GM03348 (cell line): ENCODE measurements around the gene RPS15.
"Not testable (repeated sequence)": the region's sequence is repeated elsewhere in the genome, so short reads cannot be mapped to it uniquely, and the experiment has no call there.

Experiments used
- DNase-seq: peaks from one replicate; pipeline ENCODE4 v3.0.0; 2012; ENCODE audit warnings: low spot score

RPS15 gene

DNA sequence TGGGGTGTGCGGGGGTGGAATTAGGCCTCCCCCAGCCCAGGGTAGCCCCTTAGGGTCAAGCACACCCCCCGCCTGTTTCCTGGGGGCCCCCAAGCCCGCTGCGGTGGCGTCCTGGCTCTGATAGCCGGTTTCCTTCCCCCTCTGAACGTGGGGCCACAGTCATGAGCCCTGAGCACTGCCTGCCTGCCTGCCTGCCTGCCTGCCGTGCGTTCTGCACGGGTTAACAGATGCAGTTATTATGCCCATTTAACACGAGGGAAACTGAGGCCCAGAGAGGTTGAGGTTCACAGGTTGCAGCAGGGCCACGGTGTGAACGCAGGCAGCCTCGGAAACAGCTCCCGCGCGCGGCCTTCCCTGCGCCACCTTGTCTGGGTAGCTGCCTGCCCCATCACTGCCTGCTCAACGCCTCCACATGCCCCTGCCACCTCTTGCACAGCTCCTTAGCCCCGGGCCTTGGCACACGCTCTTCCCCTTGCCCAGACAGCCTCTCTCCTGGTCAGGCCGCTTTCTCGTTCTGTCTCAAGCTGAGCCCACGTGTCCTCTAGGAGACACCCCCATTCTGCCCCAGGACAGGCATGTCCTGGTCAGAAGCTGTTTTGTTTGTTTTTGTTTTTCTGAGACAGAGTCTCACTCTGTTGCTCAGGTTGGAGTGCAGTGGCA is 35.7 kb upstream of the RPS15 start:
- no peak for DNase-seq

DNA sequence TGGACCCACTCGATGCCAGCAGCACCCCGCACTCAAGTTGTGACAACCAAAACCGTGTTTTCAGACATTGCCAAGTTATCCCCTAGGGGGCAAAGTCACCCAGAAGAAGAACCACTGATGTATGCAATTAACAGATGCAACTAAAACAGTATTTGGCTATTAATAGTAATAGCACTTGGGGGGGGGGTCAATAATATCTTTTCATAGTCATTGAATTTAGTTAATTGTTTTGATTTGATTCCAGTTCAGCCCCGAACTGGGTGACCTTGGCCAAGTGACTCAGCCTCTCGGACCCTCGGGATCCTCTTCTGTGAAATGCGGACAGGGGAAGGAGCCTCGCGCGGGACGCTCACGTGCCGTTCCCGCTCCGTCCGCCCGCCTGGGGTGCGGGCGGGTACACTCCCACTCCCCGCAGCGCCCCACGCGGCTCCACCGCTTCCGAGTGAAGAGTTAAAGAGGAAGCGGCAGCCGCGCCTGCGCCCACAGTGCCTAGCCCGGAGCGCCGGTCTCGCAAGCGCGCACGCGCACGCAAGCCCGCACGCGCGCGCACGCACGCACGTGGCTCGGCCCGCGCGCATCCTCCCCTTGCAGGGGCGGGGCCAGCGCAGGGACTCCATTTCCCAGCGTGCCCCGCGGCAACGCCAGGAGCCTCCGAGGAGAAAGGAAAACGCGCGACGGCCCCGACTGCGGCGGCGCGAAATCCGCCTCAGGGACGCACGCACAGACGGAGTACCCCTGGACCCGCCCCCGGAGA is 31.2 kb upstream of the RPS15 start:
- peak; percentile 98 for DNase-seq

DNA sequence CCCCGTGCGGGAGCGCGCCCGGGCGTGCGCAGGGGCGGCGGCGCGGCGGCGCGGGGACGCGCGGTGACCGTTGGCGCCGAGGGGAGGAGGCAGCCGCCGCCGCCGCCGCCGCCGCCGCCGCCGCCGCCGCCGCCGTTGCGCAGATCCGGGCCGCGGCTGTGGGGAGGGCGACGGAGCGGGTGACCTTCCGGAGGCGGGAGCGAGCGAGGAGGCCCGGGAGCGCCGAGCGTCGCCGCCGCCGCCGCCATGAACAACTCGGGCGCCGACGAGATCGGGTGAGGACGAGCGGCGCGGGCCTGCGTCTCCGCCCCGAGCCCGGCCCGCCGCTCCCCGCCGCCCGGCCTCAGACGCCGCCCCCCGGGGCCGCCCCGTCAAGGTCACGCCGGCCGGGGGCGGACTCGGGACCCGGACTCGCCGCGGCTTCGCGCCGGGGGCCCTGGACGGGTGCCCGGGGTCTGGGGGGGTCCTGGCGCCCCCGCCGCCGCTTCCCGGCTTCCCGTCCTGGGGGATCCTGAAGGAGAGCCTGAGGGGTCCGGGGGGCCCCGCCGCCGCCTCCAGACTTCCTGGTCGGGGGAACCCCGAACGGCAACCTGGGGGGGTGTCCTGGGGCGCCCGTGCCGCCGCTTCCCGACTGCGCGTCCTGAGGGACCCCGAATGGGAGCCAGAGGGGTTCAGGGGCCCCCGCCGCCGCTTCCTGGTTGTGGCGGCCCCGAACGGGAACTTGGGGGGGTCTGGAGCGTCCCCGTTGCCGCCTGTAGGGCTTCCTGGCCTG is 30.5 kb upstream of the RPS15 start, which contains the start of gene DAZAP1:
Gene DAZAP1 (plus strand): TSS at position 59 of the 772 bp plus-strand sequence. CDS start 188 bp downstream, at position 247.
- DNase-seq: peak; percentile 80

DNA sequence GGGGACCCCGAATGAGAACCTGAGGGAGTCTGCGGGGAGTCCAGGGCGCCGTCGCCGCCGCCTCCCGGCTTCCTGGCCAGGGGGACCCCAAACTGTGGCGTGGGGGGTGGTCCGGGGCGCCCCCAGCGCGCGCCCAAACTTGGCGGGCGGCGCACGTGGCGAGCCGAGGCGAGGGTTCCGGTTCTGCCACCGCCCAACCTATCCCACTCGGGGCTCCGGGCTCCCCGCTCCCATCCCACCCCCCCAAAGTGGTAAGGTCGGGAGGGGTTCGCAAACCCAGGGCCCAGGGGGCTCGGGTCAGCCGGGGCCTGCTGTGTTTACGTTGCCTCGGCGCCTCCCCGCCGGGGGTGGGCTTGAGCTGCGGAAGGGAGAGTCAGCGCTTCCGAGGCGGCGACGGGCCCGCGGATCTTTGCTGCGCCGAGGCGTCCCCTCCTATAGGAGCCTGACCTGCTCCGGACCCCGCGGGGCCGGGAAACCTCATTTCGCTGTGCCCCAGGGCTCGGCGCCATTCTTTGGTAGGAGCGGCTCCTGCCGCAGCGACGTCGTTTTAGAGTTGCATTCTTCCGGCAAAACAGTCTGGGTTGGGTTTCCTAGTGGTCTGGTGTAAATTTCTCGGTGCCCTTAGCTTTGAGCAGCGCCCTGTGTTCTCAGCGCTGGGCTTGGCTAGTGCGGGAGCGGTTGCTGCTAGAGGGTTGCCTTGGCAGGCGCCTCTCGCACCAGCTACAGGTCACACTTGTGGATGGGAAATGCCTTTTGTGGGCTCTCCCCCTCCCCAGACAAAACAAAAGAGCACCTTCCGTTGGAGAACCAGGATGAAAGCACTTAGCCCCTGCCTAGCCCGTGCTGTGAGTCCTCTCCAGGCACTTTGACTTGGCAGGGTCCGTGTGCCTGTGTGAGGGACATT is 29.6 kb upstream of the RPS15 start:
- DNase-seq: peak; percentile 53

DNA sequence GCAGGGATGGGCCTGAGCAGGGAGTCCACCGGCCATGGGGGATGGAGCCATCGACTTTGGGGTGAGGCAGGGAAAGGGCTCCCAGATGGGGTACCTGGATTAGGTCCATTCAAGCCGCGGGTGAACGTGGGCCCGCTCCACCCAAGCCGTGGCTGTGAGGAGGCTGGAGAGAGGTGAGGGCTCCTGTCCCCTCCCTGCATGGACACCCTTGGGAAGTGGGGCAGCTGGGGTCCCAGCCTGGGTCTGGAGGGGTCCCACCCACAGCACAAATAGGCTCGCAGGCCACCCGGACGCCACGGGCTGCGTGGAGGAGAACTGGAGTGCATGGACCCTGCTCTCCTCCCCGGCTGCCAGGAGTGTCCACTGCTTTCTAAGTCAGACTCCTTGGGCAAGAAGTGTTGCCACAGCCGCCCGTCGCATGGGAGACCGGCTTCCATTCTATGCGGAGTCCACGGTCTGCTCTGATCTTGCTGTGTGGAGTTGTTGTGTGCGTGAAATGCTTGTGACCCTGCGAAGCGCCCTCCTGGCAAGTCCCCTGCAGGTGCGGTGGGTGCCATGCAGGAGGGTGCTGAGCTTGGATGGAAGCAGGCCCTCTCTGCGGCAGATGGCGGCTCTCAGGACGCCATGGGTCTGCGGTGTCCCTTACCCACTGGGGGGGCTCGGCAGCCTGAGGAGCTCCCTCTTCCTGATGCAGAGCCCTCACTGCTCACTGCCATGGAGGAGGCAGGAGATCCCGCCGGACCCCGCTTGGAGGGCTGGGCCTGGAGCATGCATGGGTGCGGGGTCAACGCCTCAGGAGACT is 28.8 kb upstream of the RPS15 start:
- no peak for DNase-seq

DNA sequence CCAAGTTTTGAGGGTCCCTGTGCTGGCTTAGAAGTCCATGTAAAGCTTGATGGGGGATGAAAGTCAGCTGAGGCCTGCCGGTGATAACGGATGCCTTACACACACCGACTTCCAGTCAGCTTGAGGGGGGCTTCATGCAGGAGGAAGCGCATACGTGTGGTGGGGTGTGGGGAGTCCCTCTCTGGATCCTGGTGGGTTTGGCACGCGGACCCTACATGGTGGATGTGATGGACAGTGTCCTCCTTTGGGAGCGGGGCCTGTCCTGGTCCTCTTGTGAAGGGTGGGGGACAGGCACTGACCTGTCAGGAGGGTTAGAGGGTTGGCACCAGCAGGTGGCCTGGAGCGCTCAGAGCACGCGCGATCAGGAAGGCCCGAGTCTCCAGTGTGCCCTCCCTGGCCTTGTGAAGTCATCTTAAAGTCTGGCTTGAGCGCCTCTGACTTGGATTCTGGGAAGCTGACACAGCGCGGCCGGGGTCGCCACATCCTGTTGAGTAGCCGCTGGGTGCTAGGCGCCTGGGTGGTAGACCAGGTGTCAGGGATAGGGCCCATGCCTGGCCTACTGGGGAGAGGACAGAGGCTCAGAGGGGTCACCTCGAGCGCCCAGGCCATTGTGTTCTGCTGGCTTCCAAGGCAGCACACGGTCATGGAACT is 27.9 kb upstream of the RPS15 start:
- no peak for DNase-seq

DNA sequence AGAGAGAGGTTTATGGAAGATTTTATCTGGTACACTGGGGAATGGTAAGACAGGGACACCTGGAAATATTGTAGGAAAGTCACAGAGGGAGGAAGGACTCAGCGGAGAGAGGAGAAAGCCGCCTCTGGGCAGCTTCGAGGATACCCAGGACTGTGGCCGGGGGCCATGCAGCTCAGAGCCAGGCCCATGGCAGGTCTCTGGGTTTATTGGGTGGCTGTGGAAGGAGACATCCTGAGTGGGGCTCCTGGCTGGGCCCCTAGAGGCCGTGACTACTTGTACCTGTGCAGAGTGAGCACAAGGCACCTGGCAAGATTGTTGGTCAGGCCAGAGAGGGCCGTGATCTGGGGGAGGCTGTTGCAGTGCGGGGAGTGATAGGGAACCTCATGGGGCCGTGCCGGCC is 27.4 kb upstream of the RPS15 start:
- DNase-seq: no peak

DNA sequence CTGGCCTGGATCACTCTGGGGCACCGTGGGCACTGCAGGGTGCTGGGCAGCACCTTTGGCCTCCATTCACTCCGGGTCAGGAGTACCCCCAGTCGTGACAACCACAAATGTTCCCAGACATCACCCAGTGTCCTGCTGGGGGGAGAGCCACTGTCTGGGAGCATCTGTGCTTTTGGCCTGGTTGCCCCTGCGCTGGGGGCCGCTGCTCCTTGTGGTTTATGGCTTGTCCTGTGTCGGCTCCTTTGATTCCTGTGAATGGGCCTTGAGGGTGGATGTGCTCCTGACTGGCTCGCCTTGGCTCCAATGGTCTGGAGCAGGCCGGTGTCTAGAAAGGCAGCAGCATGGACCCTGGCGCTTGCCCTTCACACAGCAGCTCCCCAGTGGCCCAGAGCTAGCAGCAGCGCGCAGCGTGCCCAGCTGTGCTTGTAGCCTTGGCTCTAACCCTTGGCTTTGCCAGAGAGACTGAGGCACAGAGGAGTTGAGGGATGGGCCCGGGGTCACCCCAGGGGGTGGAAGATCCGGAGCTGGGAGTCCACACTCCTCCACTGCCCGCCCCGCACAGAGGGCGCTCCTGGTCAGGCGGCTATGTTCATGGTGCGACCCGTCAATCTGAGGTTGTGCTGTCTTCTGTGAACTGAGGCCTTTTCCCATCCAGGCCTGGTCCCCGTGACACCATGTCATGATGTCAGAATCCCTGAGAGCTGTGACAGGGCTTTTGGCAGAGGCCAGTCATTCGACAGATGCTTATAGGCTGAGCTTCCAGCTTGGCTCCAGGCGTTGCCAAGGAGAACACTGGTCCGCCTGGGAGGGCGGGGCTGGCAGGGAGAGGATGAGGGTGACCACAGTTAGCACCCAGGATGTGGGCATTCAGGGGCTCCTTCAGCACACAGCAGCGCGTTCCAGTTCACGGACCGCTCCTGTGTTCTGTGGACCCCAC is 26.7 kb upstream of the RPS15 start:
- DNase-seq: peak; percentile 71

DNA sequence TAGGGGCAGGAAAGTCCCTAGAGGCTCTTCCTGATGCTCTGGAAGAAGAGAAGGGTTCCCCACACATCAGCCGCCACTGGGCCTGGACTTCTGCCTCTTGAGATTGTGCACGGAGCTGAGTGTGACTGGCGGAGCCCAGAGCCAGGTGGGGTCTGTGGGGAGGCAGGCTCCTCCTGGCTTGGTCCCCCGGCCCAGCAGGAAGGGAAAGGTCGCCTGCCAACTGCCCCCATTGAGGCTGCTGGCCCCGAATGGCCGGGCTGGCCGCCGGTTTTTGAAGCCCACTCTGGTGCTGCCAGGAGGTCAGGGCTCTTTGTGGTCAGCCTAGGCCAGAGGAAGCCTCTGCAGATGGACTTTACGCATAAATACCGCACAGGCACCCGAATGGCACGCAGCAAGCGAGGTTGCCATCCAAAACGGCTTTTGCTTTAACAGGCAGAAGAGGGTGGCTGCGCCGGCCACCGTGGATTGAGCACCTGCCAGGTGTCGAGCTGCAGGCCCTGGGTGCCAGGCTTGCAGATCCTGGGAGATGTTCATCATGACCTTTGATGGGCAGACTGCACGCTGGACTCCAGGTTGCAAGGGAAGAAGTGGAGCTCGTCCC is 25.8 kb upstream of the RPS15 start:
- DNase-seq: no peak

DNA sequence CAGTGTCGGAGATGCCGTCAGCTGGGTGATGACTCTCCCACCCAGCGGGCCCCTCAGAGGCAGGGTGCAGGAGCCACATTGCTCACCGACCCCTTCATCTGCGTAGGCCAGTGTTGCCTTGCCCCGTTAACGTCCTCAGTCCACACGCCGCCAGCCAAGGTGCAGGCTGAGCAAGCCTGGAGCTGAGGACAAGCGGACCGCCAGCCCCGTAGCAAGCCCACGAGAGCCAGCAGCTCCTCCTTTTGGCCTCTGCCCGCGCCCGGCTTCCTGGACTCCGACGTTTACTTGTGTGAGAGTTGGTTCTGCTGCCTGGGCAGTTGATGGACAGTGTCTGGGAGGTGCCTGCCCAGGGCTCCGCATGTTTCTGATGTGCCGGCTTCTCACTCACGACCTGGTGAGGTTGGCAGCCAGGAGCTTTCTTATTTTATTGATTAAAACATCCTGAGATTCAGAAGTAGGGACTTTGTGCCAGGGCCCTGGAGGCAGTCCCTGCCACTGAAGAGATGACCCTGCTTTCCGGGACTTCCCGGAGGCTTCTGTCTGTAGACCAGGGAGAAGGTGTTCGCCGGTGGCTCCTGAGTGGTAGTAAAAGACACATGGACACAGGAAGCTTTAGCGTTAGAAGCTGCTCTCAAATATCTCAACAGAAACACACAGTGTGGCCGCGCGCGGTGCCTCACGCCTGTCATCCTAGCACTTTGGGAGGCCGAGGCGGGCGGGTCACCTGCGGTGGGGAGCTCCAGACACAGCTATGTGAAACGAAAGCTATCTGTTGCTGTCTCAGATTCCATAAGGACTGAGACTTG is 25.0 kb upstream of the RPS15 start:
- DNase-seq: no peak

DNA sequence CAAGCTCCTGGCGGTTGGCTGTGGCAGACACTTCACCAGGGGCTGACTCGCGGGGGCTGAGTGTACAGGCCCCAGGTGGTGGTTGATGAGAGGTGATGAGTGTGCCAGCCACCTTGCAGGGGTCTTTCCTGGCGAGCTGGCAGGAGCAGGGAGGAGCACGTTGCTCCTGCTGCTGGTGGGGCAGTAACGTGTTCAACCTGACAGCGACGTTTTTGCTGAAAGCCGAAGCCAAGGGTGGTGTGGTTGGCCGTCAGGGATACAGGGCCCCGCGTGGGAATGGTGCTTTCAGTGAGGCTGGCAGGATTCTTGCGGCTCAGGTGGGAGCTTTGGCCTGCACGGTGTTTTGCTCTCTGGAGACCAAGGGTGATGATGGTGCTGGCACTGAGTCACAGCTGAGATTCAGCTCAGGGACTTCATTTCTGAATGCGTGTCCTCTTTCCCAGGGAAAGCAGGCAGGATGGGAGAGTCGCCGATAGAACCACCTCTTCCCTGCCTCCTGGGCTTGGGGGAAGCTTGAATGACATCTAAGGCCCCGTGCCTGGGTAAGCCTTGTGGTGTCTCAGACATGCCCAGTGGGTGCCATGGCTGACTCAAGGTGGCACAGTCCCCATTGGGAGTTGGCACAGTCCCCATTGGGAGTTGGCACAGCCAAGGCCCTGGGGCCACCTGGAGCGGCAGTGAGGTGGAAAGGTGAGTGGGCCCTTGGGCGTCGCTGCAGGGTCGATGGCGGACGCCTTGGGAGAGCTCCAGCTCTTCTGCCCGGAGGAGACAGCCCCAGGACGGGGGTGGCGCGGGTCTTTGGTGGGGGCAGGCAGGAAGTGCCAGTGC is 22.0 kb upstream of the RPS15 start:
- DNase-seq: no peak

DNA sequence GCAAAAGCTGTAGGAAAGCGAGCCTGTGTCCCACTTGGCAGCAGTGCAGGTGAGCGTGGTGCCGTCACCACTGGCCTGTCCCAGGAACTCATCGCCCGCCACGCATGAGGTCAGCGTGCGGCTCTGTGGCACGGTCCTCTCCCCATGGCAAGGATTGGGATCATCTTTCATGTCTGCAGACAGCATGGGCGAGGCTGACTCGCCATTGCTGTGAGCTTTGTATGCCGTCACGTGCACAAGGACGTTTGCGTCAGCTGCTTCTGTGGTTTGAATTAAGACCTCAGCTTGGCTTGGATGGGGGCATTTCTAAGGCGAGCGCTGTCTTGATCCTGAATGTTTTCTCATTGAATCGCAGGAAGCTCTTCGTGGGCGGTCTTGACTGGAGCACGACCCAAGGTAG is 21.1 kb upstream of the RPS15 start:
- no peak for DNase-seq

DNA sequence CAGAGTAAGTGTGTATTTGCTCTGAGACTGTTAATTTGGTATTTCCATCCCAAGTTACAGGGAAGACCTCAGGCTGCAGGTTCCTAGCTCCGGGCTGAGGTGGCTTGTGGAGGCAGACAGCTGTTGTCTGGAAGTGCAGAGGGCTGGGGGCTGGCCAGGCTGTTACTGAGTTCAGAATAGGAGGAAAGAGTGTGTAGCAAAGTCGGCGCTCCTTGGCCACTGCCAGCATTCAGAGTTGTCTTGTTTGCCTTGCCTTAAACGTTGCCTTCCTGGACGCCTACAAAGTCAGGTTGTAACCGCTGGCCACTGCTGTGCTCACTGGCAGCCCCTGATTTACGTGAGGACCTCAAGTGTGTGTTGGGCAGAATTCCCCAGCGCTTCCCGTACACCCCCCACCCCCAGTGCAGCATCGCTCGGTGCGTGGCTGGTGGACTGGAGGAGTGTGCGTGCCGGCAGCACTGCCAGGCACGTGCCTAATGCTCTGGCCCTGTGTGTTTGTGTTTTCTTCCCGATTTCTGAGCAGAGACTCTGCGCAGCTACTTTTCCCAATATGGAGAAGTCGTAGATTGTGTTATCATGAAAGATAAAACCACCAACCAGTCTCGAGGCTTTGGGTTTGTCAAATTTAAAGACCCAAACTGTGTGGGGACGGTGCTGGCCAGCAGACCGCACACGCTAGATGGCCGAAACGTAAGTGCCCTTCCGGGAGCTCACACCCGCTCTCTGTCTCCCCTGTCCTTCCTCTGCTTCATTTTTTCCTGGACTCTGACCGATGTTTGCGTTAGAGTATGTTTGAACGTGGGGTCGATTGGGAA is 20.3 kb upstream of the RPS15 start:
- no peak for DNase-seq

DNA sequence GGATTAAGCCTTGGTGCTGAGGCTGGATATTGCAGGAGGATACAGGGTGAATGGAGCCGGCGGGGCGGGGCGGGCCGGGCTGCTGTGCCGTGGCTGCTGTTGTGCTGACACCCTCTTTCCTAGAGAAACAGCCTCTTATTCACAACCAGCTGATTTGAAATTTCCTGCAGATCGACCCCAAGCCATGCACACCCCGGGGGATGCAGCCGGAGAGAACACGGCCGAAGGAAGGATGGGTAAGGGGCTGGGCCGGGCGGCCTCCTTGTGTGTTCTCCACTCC is 19.8 kb upstream of the RPS15 start:
- DNase-seq: no peak

DNA sequence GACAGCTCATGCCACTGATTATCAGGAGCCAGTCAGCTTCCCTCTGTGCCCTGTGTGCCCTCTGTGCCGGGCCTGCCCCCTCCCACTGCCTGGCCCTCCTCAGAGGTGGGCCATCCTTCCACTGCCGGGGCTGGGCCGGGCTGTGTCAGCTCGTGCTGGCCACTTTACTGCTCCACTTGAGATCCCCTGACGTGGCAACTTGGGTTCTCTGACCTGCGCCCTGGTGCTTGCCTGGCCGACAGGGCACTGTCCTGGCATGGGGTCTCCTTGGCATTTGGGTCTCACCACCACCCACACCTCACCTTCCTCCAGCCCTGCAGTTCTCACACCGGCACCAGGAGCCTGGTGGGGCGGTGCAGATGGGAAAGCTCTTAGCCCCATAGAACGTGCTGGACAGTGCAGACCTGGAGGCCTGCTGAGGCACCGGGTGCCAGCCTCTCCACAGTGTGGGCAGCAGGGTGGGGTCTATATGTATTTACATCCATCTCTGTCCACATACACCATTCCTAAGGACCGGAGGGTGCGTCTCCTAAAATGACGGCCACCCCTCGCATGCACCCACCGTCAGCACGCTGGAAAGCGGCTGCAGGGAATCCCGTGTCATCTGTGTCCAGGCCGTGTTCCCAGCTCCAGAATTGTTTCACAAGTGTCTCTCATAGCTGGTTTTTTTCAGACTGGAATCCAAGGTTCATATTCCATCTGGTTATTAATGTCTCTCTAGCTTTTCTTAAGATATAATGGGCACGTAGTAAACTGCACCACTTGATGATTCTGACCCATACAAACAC is 19.1 kb upstream of the RPS15 start:
- no peak for DNase-seq

DNA sequence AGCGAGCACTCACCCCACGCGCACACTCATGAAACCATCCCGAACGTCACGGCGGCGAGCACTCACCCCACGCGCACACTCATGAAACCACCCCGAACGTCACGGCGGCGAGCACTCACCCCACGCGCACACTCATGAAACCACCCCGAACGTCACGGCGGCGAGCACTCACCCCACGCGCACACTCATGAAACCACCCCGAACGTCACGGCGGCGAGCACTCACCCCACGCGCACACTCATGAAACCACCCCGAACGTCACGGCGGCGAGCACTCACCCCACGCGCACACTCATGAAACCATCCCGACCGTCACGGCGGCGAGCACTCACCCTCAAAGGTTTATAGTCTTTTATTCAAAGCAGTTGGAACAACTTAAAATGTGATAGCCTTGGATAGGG is 18.1 kb upstream of the RPS15 start:
- DNase-seq: not testable (repeated sequence)
